AG04449 (cell line): ENCODE results near the gene ITPR3.

ENCODE experiments used
- CTCF ChIA-PET: fragments of 350-600 bp; formaldehyde crosslinking; extraction: SDS; loops from one replicate; lab custom pipeline; 2021; ENCODE audit warnings: antibody characterized with exemption; lab: Yijun Ruan, JAX
- POLR2A ChIA-PET: fragments of 400-600, 350-600 bp; formaldehyde crosslinking; extraction: SDS; loops from one replicate; lab custom pipeline; 2020; ENCODE audit warnings: antibody characterized with exemption, inconsistent platforms; lab: Yijun Ruan, JAX
- DNase-seq: peaks from one replicate; pipeline ENCODE4 v3.0.0-alpha.2; 2010; ENCODE audit warnings: low read depth, low spot score
- H3K4me3 ChIP-seq: 2 replicates; pipeline ENCODE4 v1.5.1; 2011; ENCODE audit warnings: low read depth, mild to moderate bottlenecking, control low read depth, low read length
- CTCF ChIP-seq: IDR thresholded peaks from one replicate; pipeline ENCODE4 v1.5.1; 2011; ENCODE audit warnings: mild to moderate bottlenecking, moderate library complexity, low read length, control low read depth, inconsistent platforms; ENCODE audit not compliant: insufficient read depth; ENCODE audit errors: missing control alignments

The ITPR3 gene

GRCh38 chr6:33726696-33727095 lies 105.6 kb downstream of the ITPR3 start:
- H3K4me3 ChIP-seq: no peak overlapping the region
- no peak for DNase-seq
- ChIA-PET CTCF (interaction anchor here (1.1 to 12.0 kb wide), 3 partner anchors 17 to 429 kb away, joined by 3 to 104 read pairs (median 5); no protein-coding TSS in a partner anchor), POLR2A (interaction anchor here (1.3 kb wide), 1 partner anchor 15 kb away, joined by 3 read pairs; the partner anchor contains the start of gene UQCC2)
- TF ChIP-seq CTCF: no peak

- no peak overlapping the region for H3K4me3 ChIP-seq
- DNase-seq: no peak
- POLR2A ChIA-PET: interaction anchor here (1.3 kb wide), 1 partner anchor 15 kb away, joined by 3 read pairs; the partner anchor contains the start of gene UQCC2
- CTCF ChIA-PET: interaction anchor here (1.1 to 12.0 kb wide), 3 partner anchors 16 to 428 kb away, joined by 3 to 104 read pairs (median 5); no protein-coding TSS in a partner anchor
- no peak for TF ChIP-seq CTCF
Observed at GRCh38 chr6:33727126-33727525, 106.0 kb downstream of the ITPR3 start.

GRCh38 chr6:33727932-33728331 lies 106.8 kb downstream of the ITPR3 start:
- no peak for TF ChIP-seq CTCF
- ChIA-PET POLR2A (no interaction called here), CTCF (interaction anchor here (0.8 to 12.0 kb wide), 5 partner anchors 11 to 427 kb away, joined by 3 to 104 read pairs (median 4); partner anchors contain the start of gene UQCC2)
- H3K4me3 ChIP-seq: no peak overlapping the region
- DNase-seq: no peak

- ChIA-PET CTCF (interaction anchor here (0.8 to 12.0 kb wide), 4 partner anchors 11 to 28 kb away, joined by 3 to 104 read pairs (median 4); partner anchors contain the start of gene UQCC2), POLR2A (no interaction called here)
- no peak overlapping the region for H3K4me3 ChIP-seq
- TF ChIP-seq CTCF: no peak
- DNase-seq: no peak
Observed at GRCh38 chr6:33728438-33728837, 107.3 kb downstream of the ITPR3 start.

GRCh38 chr6:33729059-33729458 lies 107.9 kb downstream of the ITPR3 start:
- CTCF ChIA-PET: interaction anchor here (12.0 kb wide), 1 partner anchor 14 kb away, joined by 104 read pairs; no protein-coding TSS in a partner anchor
- H3K4me3 ChIP-seq: no peak overlapping the region
- POLR2A ChIA-PET: no interaction called here
- TF ChIP-seq CTCF: no peak
- no peak for DNase-seq

- H3K4me3 ChIP-seq: no peak overlapping the region
- POLR2A ChIA-PET: no interaction called here
- TF ChIP-seq CTCF: no peak
- no peak for DNase-seq
- CTCF ChIA-PET: interaction anchor here (1.2 to 12.0 kb wide), 2 partner anchors 13 to 19 kb away, joined by 3 to 104 read pairs; partner anchors contain the start of gene UQCC2
Observed at GRCh38 chr6:33730611-33731010, 109.5 kb downstream of the ITPR3 start.
